Stimulated activated CD4-positive, alpha-beta T cell treated with anti-CD3 and anti-CD28 coated beads, Interleukin-15, amount 100 ng/mL, for 1 hour (primary cell): ENCODE results near the gene PCDHGB1.
"Not testable (repeated sequence)": the region's sequence is repeated elsewhere in the genome, so short reads cannot be mapped to it uniquely, and the experiment has no call there.

Experiments used
- DNase-seq, 2 donors: peaks; one replicate each; pipeline ENCODE4 v3.0.0-alpha.2; 2020; ENCODE audit warnings: low read depth in 1 of 2, low spot score in 1 of 2

The PCDHGB1 gene

DNA sequence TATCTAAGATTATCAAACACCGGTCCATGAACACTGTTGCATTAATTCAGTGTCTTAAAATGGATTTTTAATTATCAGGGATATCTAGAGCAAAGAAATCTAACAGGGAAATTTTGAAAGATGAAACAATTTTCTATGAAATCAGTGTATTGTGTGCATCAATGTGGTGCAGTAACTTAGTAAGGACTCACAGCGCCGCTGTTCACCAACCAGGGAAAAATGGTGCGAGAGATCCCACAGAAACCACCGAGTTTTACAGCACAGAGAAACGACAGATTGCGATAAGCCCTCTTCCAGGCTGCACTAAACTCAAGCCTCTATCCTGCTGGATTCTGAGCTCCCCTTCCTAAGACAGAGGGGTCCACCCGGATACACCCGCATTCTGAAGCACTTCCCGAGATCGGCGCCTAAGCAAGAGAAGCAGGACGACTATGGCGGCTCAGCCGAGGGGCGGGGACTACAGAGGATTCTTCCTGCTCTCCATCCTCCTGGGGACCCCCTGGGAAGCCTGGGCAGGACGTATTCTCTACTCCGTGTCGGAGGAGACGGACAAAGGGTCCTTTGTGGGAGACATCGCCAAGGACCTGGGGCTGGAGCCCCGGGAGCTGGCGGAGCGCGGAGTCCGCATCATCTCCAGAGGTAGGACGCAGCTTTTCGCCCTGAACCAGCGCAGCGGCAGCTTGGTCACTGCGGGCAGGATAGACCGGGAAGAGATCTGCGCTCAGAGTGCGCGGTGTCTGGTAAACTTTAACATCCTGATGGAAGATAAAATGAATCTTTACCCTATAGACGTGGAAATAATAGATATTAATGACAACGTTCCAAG is 32.8 kb downstream of the PCDHGB1 start, which contains the start of gene PCDHGA7:
Gene PCDHGA7, plus strand, starts transcription at position 274 of the 826 bp plus-strand sequence. Its CDS starts 158 bp downstream, at position 432.
- DNase-seq: no peak

- no peak for DNase-seq
These were observed 33.4 kb downstream of the PCDHGB1 start for GRCh38 chr5:141383345-141383744.

- no peak for DNase-seq
These were observed 34.8 kb downstream of the PCDHGB1 start for GRCh38 chr5:141384471-141385267.

GRCh38 chr5:141387557-141388311 is 37.8 kb downstream of the PCDHGB1 start, which contains the start of gene PCDHGB4:
PCDHGB4 (plus strand) TSS chr5:141387698; CDS start chr5:141387885, 187 bp downstream.
- not testable (repeated sequence) for DNase-seq

GRCh38 chr5:141388661-141389060 is 38.8 kb downstream of the PCDHGB1 start:
- DNase-seq: no peak

DNA sequence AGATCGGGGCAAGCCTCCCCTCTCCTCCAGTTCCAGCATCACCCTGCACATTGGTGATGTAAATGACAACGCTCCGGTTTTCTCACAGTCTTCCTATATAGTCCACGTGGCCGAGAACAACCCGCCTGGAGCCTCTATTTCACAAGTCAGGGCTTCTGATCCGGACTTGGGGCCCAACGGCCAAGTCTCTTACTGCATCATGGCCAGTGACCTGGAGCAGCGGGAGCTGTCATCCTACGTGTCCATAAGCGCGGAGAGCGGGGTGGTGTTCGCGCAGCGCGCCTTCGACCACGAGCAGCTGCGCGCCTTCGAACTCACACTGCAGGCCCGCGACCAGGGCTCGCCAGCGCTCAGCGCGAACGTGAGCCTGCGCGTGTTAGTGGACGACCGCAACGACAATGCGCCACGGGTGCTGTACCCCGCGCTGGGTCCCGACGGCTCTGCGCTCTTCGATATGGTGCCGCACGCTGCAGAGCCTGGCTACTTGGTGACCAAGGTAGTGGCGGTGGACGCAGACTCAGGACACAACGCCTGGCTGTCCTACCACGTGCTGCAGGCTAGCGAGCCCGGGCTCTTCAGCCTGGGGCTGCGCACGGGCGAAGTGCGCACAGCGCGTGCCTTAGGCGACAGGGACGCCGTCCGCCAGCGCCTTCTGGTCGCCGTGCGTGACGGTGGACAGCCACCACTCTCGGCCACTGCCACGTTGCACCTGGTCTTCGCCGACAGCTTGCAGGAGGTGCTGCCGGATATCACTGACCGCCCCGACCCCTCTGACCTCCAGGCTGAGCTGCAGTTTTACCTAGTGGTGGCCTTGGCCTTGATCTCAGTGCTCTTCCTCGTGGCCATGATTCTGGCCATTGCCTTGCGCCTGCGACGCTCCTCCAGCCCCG is 39.5 kb downstream of the PCDHGB1 start:
- DNase-seq: no peak

DNA sequence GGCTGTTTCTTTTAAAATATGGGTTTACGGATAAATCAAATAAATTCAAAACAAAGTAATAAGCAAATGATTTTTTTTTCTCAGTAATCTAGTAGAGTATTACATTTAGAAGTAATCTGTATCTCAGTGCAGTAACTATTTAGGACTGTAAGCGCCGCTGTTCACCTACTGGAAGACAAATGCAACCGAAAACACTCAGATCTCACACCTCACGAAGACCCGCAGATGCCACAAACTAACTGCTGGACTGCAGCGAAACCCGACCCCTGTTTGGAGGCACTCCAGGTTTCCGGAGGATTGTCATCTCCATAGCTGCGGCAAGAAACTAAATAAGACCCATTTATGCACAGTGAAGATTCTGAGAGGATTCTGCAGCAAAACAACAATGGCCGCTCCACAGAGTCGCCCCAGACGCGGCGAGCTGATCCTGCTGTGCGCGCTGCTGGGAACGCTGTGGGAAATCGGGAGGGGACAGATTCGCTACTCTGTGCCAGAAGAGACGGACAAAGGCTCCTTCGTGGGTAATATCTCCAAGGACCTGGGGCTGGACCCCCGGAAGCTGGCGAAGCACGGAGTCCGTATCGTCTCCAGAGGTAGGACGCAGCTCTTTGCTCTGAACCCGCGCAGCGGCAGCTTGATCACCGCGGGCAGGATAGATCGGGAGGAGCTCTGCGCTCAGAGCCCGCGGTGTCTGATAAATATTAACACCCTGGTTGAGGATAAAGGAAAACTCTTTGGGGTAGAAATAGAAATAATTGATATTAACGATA is 42.7 kb downstream of the PCDHGB1 start, which contains the start of gene PCDHGA8:
Gene PCDHGA8, plus strand, starts transcription at position 205 of the 770 bp plus-strand sequence. Its CDS starts 181 bp downstream, at position 386.
- DNase-seq: no peak

- DNase-seq: no peak
These were observed 43.4 kb downstream of the PCDHGB1 start for GRCh38 chr5:141393267-141393666.

DNA sequence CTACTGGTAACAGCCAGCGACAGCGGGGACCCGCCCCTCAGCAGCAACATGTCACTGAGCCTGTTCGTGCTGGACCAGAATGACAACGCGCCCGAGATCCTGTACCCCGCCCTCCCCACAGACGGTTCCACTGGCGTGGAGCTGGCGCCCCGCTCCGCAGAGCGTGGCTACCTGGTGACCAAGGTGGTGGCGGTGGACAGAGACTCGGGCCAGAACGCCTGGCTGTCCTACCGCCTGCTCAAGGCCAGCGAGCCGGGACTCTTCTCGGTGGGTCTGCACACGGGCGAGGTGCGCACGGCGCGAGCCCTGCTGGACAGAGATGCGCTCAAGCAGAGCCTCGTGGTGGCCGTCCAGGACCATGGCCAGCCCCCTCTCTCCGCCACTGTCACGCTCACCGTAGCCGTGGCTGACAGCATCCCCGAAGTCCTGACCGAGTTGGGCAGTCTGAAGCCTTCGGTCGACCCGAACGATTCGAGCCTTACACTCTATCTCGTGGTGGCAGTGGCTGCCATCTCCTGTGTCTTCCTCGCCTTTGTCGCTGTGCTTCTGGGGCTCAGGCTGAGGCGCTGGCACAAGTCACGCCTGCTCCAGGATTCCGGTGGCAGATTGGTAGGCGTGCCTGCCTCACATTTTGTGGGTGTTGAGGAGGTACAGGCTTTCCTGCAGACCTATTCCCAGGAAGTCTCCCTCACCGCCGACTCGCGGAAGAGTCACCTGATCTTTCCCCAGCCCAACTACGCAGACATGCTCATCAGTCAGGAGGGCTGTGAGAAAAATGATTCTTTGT is 44.7 kb downstream of the PCDHGB1 start:
- DNase-seq: not testable (repeated sequence)

DNA sequence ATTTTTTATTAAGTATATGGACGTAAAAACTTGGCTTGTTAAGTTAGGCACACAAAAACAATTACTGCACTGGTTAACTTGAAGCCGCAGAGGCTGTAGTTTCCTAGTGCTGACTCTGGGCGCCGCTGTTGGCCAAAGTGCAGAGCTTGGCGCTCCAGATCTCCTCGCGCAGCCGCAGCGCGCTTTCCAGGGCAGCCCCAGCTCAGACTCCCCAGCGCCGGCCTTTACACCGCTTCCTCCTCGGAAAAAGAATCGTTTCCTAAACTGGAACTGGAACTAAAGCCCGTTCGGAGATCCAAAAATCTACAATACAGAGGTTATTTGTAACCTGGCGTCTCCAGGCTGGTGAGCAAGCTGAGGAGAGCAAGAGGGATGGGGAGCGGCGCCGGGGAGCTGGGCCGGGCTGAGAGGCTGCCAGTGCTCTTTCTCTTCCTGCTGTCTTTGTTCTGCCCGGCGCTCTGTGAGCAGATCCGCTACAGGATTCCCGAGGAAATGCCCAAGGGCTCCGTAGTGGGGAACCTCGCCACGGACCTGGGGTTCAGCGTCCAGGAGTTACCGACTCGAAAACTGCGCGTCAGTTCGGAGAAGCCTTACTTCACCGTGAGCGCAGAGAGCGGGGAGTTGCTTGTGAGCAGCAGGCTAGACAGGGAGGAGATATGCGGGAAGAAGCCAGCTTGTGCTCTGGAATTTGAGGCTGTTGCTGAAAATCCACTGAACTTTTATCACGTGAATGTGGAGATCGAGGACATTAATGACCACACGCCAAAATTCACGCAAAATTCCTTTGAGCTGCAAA is 48.1 kb downstream of the PCDHGB1 start, which contains the start of gene PCDHGB5:
Gene PCDHGB5, plus strand, starts transcription at position 192 of the 796 bp plus-strand sequence. Its CDS starts 181 bp downstream, at position 373.
- peak in 1 of 2 donors; percentile 35 for DNase-seq

GRCh38 chr5:141398608-141399007 is 48.7 kb downstream of the PCDHGB1 start:
- DNase-seq: no peak

DNA sequence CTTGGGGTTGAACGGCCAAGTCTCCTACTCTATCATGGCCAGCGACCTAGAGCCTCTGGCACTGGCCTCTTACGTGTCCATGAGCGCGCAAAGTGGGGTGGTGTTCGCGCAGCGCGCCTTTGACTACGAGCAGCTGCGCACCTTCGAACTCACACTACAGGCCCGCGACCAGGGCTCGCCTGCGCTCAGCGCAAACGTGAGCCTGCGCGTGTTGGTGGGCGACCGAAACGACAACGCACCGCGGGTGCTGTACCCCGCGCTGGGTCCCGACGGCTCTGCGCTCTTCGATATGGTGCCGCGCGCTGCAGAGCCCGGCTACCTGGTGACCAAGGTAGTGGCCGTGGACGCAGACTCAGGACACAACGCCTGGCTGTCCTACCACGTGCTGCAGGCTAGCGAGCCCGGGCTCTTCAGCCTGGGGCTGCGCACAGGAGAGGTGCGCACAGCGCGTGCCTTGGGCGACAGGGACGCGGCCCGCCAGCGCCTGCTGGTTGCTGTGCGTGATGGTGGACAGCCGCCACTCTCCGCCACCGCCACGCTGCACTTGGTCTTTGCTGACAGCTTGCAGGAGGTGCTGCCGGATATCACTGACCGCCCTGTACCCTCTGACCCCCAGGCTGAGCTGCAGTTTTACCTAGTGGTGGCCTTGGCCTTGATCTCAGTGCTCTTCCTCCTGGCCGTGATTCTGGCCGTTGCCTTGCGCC is 49.8 kb downstream of the PCDHGB1 start:
- DNase-seq: no peak
